Esophagus squamous epithelium (tissue), 5 donors: ENCODE data around the gene PGGHG. TPM values are rescaled to one million over a fixed set of nuclear protein-coding genes. Genes with fewer than 3 reads are reported as not detected.
"Not testable (repeated sequence)": the region's sequence is repeated elsewhere in the genome, so short reads cannot be mapped to it uniquely, and the experiment has no call there.

ENCODE experiments used
- DNase-seq: peaks from one replicate; lab custom pipeline; 2025; lab: John Stamatoyannopoulos, UW
- H3K27ac ChIP-seq, 4 donors: fragments of 200-600 bp; sonication (generic); one replicate each; pipeline ENCODE4 v1.5.1; 2016 to 2019; ENCODE audit warnings: mild to moderate bottlenecking in 1 of 4
- H3K27me3 ChIP-seq, 4 donors: fragments of 200-600 bp; sonication (generic); 1 replicate in 3 of 4; 2 replicates in 1 of 4; pipeline versions ENCODE4 v1.5.1 to v1.6.0; 2017 to 2021; ENCODE audit warnings: antibody characterized with exemption in 1 of 4
- H3K36me3 ChIP-seq, 3 donors: fragments of 200-600 bp; sonication (generic); one replicate each; pipeline ENCODE4 v1.5.1; 2016 to 2019
- H3K4me1 ChIP-seq, 3 donors: fragments of 200-600 bp; sonication (generic); one replicate each; pipeline ENCODE4 v1.5.1; 2017 to 2019
- H3K4me3 ChIP-seq, 4 donors: fragments of 200-600 bp; sonication (generic); 1 replicate in 3 of 4; 2 replicates in 1 of 4; pipeline ENCODE4 v1.5.1; 2016 to 2019; ENCODE audit warnings: mild to moderate bottlenecking in 2 of 4, moderate library complexity in 1 of 4
- H3K9me3 ChIP-seq, 3 donors: fragments of 200-600 bp; sonication (generic); one replicate each; pipeline ENCODE4 v1.5.1; 2016 to 2019
- CTCF ChIP-seq, 6 experiments: fragments of 450-650 bp in 4 of 6; fragments of 200-600 bp in 2 of 6; sonication (generic) in 2 of 6; IDR thresholded peaks; one replicate each; pipeline ENCODE4 v1.5.1; 2016 to 2019; ENCODE audit warnings: antibody characterized with exemption in 6 of 6, mild to moderate bottlenecking in 4 of 6, moderate library complexity in 4 of 6
- POLR2A ChIP-seq, 4 donors: fragments of 450-650 bp; IDR thresholded peaks; one replicate each; pipeline ENCODE4 v1.6.1; 2017; ENCODE audit warnings: antibody characterized with exemption in 4 of 4, mild to moderate bottlenecking in 4 of 4, moderate library complexity in 3 of 4
- WGBS, 2 donors: methylation state at CpG; one replicate each; pipeline ENCODE4 v1.1.5; 2018; 5-methylcytosine and 5-hydroxymethylcytosine counted together
- intact Hi-C: fragments of 100-400 bp; cut with DNase I; formaldehyde crosslinking; loops from one replicate; pipeline ENCODE4 v1.15.0; 2022
- total RNA-seq, 4 donors: library from RNA; depleted of rRNA; stranded (reverse); fragments of >200 nt; gene quantifications; one replicate each; pipeline ENCODE4 v1.1.0, GENCODE V29; 2016
- donor health status: DM: yes; HTN: yes; CAD: no.

Gene PGGHG
- total RNA-seq, 4 donors from 2014 or later: 5.3 to 15.3 (median 5.9) TPM

GRCh38 chr11:309979-310572 lies 21.1 kb downstream of the PGGHG start:
- WGBS, 2 donors: 0 to 6% methylated on average over 2 of the region's 18 CpGs
- H3K4me3 ChIP-seq: peak overlapping the region in 3 of 4 donors; percentile 42 to 70 (median 51)
- H3K27me3 ChIP-seq, intact Hi-C loops, H3K9me3 ChIP-seq, H3K36me3 ChIP-seq, DNase-seq: not testable (repeated sequence)
- H3K4me1 ChIP-seq: peaks cover 23 to 85% (median 43%) of the 10 kb centered on the region in 3 donors
- TF ChIP-seq CTCF (IDR thresholded peaks at IDR 0.05): peak in 1 of 6 experiments; percentile 8
- peak overlapping the region; percentile 83 to 93 (median 86) for H3K27ac ChIP-seq

- H3K27ac ChIP-seq: peak overlapping the region; percentile 85 to 92 (median 88)
- intact Hi-C loops, DNase-seq, H3K9me3 ChIP-seq, H3K27me3 ChIP-seq, H3K36me3 ChIP-seq: not testable (repeated sequence)
- peak overlapping the region; percentile 13 to 64 (median 34) for H3K4me3 ChIP-seq
- no CpG with 5 or more reads among the region's 71 CpGs for WGBS, 2 donors
- H3K4me1 ChIP-seq: peaks cover 29 to 86% (median 47%) of the 10 kb centered on the region in 3 donors
Observed at GRCh38 chr11:311013-311748, 22.3 kb downstream of the PGGHG start.

- intact Hi-C loops: no loop called here
- TF ChIP-seq CTCF (IDR thresholded peaks at IDR 0.05): no peak
- peak in 1 of 4 donors; percentile 19 for TF ChIP-seq POLR2A (IDR thresholded peaks at IDR 0.05)
- Histone ChIP-seq H3K4me1 (peaks cover 36 to 88% (median 43%) of the 10 kb centered on the region in 3 donors), H3K9me3 (no peaks in the 10 kb centered on the region), H3K4me3 (peak overlapping the region in 3 of 4 donors; percentile 31 to 64 (median 38)), H3K27ac (peak overlapping the region; percentile 85 to 92 (median 88)), H3K36me3 (no peaks in the 10 kb centered on the region), H3K27me3 (peaks cover 0 to 20% (median 0%) of the 10 kb centered on the region in 4 donors)
- 28 to 37% methylated on average over 10 to 14 of the region's 14 CpGs for WGBS, 2 donors
- no peak for DNase-seq
Observed at GRCh38 chr11:312092-312816, 23.3 kb downstream of the PGGHG start.

- H3K36me3 ChIP-seq: no peaks in the 10 kb centered on the region
- H3K9me3 ChIP-seq: no peaks in the 10 kb centered on the region
- intact Hi-C loops: no loop called here
- TF ChIP-seq POLR2A (IDR thresholded peaks at IDR 0.05): no peak
- TF ChIP-seq CTCF (IDR thresholded peaks at IDR 0.05): no peak
- peak overlapping the region; percentile 85 to 92 (median 88) for H3K27ac ChIP-seq
- WGBS, 2 donors: 20% methylated on average over 1 to 2 of the region's 8 CpGs
- H3K27me3 ChIP-seq: peaks cover 0 to 24% (median 0%) of the 10 kb centered on the region in 4 donors
- H3K4me1 ChIP-seq: peaks cover 36 to 83% (median 43%) of the 10 kb centered on the region in 3 donors
- H3K4me3 ChIP-seq: peak overlapping the region in 3 of 4 donors; percentile 51 to 77 (median 55)
- DNase-seq: no peak
Observed at GRCh38 chr11:313304-313786, 24.4 kb downstream of the PGGHG start.

GRCh38 chr11:313787-314553 lies 25.0 kb downstream of the PGGHG start, which contains the start of gene IFITM1:
Gene IFITM1, plus strand, starts transcription at chr11:314040. Its CDS starts 131 bp downstream, at chr11:314171.
- 0 to 16% methylated on average over 11 to 16 of the region's 18 CpGs for WGBS, 2 donors
- peaks cover 0 to 24% (median 0%) of the 10 kb centered on the region in 4 donors for H3K27me3 ChIP-seq
- no peaks in the 10 kb centered on the region for H3K36me3 ChIP-seq
- TF ChIP-seq CTCF (IDR thresholded peaks at IDR 0.05) (no peak), POLR2A (IDR thresholded peaks at IDR 0.05) (peak in 3 of 4 donors; percentile 34 to 89 (median 80))
- DNase-seq: no peak
- peaks cover 33 to 79% (median 40%) of the 10 kb centered on the region in 3 donors for H3K4me1 ChIP-seq
- peak within 1 kb of the TSS; percentile 40 to 77 (median 53) for H3K4me3 ChIP-seq
- H3K27ac ChIP-seq: peak within 1 kb of the TSS; percentile 85 to 92 (median 88)
- H3K9me3 ChIP-seq: no peaks in the 10 kb centered on the region
- intact Hi-C loops: no loop called here

GRCh38 chr11:314554-314875 lies 25.6 kb downstream of the PGGHG start:
- 34% methylated on average over 3 of the region's 6 CpGs; no CpG with 5 or more reads in 1 of the 2 donors for WGBS, 2 donors
- H3K4me1 ChIP-seq: peaks cover 31 to 79% (median 35%) of the 10 kb centered on the region in 3 donors
- H3K4me3 ChIP-seq: peak overlapping the region; percentile 40 to 77 (median 53)
- intact Hi-C loops, H3K9me3 ChIP-seq, H3K36me3 ChIP-seq, DNase-seq: not testable (repeated sequence)
- peak overlapping the region; percentile 85 to 92 (median 88) for H3K27ac ChIP-seq
- peaks cover 0 to 24% (median 0%) of the 10 kb centered on the region in 4 donors for H3K27me3 ChIP-seq
